K562 (cell line): ENCODE results near the gene DCDC2. TPM values are rescaled to one million over a fixed set of nuclear protein-coding genes. Genes with fewer than 3 reads are reported as not detected.

Source experiments
- C11orf30 ChIP-seq: fragments of 450-650 bp; IDR thresholded peaks from 2 replicates; pipeline ENCODE4 v1.6.1; 2016; ENCODE audit warnings: low read depth, mild to moderate bottlenecking
- CTBP1 ChIP-seq: fragments of 450-650 bp; IDR thresholded peaks from 2 replicates; pipeline ENCODE4 v1.6.1; 2016; ENCODE audit warnings: borderline replicate concordance
- NFIC ChIP-seq: fragments of 450-650 bp; IDR thresholded peaks from 2 replicates; pipeline ENCODE4 v1.6.1; 2017; ENCODE audit warnings: mild to moderate bottlenecking, inconsistent platforms
- OTX1 ChIP-seq: fragments of 450-650 bp; formaldehyde crosslinking; IDR thresholded peaks from 2 replicates; pipeline ENCODE4 v1.4.0; 2022; ENCODE audit warnings: mild to moderate bottlenecking
- SPI1 ChIP-seq: IDR thresholded peaks from 2 replicates; pipeline ENCODE4 v1.6.1; 2011; ENCODE audit warnings: low read depth, low read length, control low read depth, borderline replicate concordance
- U2AF1 ChIP-seq: fragments of 200-400 bp; formaldehyde crosslinking; optimal IDR thresholded peaks from 2 replicates; pipeline ENCODE3; 2017; ENCODE audit warnings: mild to moderate bottlenecking, low read depth, low read length, moderate library complexity
- ZNF253 ChIP-seq: fragments of 250-450 bp; sonication (Bioruptor Pico); conservative IDR thresholded peaks from 2 replicates; pipeline ENCODE4 v1.6.1; 2021; ENCODE audit warnings: mild to moderate bottlenecking
- ZNF316 ChIP-seq: fragments of 450-650 bp; IDR thresholded peaks from 2 replicates; pipeline ENCODE4 v1.6.1; 2016
- polyA plus RNA-seq, 8 experiments: library from polyadenylated mRNA; depleted of rRNA in 4 of 8; stranded (reverse) in 5 of 8; unstranded in 3 of 8; fragments of >200 nt; fragmentation: Nextera tagmentation in 2 of 8; fragmentation: Illumina TruSeq in 1 of 8; extraction: Ambion mirVana in 2 of 8; extraction: Trizol in 1 of 8; gene quantifications; 2 replicates each; pipeline versions ENCODE4 v1.2.1 to v1.2.3, GENCODE V29; 2011 to 2014; ENCODE audit warnings: inconsistent platforms in 1 of 8, missing spikeins in 1 of 8
- total RNA-seq, 7 experiments: library from RNA; depleted of rRNA in 6 of 7; stranded (reverse); fragments of >200 nt in 6 of 7; fragmentation: Illumina TruSeq in 2 of 7; extraction: Trizol in 2 of 7; gene quantifications; 2 replicates each; pipeline versions ENCODE4 v1.2.1 to v1.2.3, GENCODE V29; 2011 to 2021; ENCODE audit warnings: low replicate concordance in 1 of 7
- TF ChIP-seq, protein P1 (sequence below), 2 experiments: fragments of 450-650 bp; formaldehyde crosslinking in 1 of 2; IDR thresholded peaks; 2 replicates each; pipeline versions ENCODE4 v1.4.0 to v1.6.1; 2014 to 2020; ENCODE audit warnings: mild to moderate bottlenecking in 2 of 2, borderline replicate concordance in 1 of 2, low read depth in 1 of 2
- TF ChIP-seq, protein P2 (sequence below): fragments of 450-650 bp; formaldehyde crosslinking; IDR thresholded peaks from 2 replicates; pipeline ENCODE4 v1.4.0; 2020; ENCODE audit warnings: mild to moderate bottlenecking, moderate library complexity
- TF ChIP-seq, protein P3 (sequence below): fragments of 450-650 bp; formaldehyde crosslinking; IDR thresholded peaks from 2 replicates; pipeline ENCODE4 v1.4.0; 2020; ENCODE audit warnings: mild to moderate bottlenecking, moderate library complexity
- TF ChIP-seq, protein P4 (sequence below): fragments of 250-450 bp; sonication (Bioruptor Pico); IDR thresholded peaks from 2 replicates; pipeline ENCODE4 v1.8.0; 2022; ENCODE audit warnings: moderate library complexity, mild to moderate bottlenecking, inconsistent platforms
- TF ChIP-seq, protein P5 (sequence below): sonication (generic); formaldehyde crosslinking; IDR thresholded peaks from 2 replicates; pipeline ENCODE4 v1.8.1; 2023; ENCODE audit warnings: mild to moderate bottlenecking, missing genetic modification reagents, moderate library complexity

The DCDC2 gene
- total and polyA plus RNA-seq, 9 of the 15 experiments (the other 6 are each of a cell fraction or from before 2014, with no cell fraction given), result 0.04 TPM; not detected in 8

DNA sequence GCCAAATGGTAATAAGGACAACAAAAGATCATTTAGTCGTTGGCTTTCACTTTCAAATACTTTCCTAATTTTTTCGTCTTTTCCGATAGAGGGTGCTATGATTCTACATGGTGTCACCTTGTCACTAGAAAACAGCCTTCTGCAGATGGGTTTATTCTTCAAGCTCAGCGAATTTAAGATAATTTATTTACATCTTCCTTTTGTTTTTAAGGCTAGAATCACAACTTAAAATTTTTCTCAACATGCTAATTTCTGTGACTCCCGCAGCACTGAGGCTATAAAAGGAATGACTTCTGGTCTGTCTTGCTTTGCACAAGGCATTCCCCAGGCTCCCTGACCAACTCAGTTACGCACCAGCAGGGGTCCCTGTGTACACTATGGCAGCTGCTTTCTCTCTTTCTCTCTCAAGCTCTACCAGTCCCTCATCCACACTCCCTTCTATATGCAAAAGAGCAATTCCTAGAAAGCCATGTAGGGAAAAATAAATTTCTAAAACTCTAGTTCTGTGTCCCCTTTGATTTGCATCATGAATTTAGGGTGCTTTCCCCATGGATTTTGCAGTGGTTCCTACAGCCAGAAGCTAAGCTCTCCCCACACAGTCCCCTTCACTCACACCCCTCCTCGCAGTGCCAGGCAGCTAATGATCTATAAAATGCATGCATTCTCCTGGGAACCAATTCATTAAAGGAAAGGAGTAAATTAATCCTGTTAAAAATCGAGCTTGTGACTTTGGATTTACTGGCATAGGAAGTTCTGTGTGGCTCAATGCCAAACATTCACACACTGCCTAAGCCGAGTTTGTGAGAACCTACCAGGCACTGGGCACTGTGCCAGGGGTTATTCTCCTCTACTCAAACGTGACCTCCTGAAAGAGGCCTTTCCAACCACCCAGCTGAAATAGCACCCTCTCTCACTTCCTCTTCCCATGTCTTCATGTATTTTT is 74.5 kb downstream of the DCDC2 start (continued):
- TF ChIP-seq, protein P1, sequence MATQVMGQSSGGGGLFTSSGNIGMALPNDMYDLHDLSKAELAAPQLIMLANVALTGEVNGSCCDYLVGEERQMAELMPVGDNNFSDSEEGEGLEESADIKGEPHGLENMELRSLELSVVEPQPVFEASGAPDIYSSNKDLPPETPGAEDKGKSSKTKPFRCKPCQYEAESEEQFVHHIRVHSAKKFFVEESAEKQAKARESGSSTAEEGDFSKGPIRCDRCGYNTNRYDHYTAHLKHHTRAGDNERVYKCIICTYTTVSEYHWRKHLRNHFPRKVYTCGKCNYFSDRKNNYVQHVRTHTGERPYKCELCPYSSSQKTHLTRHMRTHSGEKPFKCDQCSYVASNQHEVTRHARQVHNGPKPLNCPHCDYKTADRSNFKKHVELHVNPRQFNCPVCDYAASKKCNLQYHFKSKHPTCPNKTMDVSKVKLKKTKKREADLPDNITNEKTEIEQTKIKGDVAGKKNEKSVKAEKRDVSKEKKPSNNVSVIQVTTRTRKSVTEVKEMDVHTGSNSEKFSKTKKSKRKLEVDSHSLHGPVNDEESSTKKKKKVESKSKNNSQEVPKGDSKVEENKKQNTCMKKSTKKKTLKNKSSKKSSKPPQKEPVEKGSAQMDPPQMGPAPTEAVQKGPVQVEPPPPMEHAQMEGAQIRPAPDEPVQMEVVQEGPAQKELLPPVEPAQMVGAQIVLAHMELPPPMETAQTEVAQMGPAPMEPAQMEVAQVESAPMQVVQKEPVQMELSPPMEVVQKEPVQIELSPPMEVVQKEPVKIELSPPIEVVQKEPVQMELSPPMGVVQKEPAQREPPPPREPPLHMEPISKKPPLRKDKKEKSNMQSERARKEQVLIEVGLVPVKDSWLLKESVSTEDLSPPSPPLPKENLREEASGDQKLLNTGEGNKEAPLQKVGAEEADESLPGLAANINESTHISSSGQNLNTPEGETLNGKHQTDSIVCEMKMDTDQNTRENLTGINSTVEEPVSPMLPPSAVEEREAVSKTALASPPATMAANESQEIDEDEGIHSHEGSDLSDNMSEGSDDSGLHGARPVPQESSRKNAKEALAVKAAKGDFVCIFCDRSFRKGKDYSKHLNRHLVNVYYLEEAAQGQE (IDR thresholded peaks at IDR 0.05; ENCODE audit: borderline replicate concordance), result peak; percentile 26; the same call in 1 of the 2 replicates
- TF ChIP-seq, protein P1 (CRISPR knock-in tag; IDR thresholded peaks at IDR 0.05; ENCODE audit: low read depth), result no peak
- TF ChIP-seq, protein P2, sequence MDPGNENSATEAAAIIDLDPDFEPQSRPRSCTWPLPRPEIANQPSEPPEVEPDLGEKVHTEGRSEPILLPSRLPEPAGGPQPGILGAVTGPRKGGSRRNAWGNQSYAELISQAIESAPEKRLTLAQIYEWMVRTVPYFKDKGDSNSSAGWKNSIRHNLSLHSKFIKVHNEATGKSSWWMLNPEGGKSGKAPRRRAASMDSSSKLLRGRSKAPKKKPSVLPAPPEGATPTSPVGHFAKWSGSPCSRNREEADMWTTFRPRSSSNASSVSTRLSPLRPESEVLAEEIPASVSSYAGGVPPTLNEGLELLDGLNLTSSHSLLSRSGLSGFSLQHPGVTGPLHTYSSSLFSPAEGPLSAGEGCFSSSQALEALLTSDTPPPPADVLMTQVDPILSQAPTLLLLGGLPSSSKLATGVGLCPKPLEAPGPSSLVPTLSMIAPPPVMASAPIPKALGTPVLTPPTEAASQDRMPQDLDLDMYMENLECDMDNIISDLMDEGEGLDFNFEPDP (CRISPR knock-in tag), result no peak
- TF ChIP-seq, protein P3, sequence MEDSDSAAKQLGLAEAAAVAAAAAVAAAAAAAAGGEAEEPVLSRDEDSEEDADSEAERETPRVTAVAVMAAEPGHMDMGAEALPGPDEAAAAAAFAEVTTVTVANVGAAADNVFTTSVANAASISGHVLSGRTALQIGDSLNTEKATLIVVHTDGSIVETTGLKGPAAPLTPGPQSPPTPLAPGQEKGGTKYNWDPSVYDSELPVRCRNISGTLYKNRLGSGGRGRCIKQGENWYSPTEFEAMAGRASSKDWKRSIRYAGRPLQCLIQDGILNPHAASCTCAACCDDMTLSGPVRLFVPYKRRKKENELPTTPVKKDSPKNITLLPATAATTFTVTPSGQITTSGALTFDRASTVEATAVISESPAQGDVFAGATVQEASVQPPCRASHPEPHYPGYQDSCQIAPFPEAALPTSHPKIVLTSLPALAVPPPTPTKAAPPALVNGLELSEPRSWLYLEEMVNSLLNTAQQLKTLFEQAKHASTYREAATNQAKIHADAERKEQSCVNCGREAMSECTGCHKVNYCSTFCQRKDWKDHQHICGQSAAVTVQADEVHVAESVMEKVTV (CRISPR knock-in tag), result peak; percentile 64
- TF ChIP-seq U2AF1 (no peak), CTBP1 (0 out of 2 replicates have a peak, but pooled peaks have one; percentile 21), ZNF253 (CRISPR knock-in tag) (no peak), ZNF316 (peak; percentile 48; the same call in 1 of the 2 replicates), OTX1 (CRISPR knock-in tag) (no peak), C11orf30 (0 out of 2 replicates have a peak, but pooled peaks have one; percentile 22), SPI1 (0 out of 2 replicates have a peak, but pooled peaks have one; percentile 3), NFIC (peak; percentile 56)
- TF ChIP-seq, protein P4, sequence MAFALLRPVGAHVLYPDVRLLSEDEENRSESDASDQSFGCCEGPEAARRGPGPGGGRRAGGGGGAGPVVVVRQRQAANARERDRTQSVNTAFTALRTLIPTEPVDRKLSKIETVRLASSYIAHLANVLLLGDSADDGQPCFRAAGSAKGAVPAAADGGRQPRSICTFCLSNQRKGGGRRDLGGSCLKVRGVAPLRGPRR (CRISPR knock-in tag), result no peak
- TF ChIP-seq, protein P5, sequence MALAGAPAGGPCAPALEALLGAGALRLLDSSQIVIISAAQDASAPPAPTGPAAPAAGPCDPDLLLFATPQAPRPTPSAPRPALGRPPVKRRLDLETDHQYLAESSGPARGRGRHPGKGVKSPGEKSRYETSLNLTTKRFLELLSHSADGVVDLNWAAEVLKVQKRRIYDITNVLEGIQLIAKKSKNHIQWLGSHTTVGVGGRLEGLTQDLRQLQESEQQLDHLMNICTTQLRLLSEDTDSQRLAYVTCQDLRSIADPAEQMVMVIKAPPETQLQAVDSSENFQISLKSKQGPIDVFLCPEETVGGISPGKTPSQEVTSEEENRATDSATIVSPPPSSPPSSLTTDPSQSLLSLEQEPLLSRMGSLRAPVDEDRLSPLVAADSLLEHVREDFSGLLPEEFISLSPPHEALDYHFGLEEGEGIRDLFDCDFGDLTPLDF, result no peak
